Activated T-cell treated with anti-CD3 and anti-CD28 coated beads for 48 hours (primary cell): ENCODE data around the gene CWF19L1.
A peak's percentile ranks its signal among the peaks of the same experiment; 100 is the strongest.
"Not testable (repeated sequence)": the region's sequence is repeated elsewhere in the genome, so short reads cannot be mapped to it uniquely, and the experiment has no call there.

Experiments used
- DNase-seq: peaks from one replicate; pipeline ENCODE4 v3.0.0-alpha.2; 2020; ENCODE audit warnings: low read depth

CWF19L1 gene

DNA sequence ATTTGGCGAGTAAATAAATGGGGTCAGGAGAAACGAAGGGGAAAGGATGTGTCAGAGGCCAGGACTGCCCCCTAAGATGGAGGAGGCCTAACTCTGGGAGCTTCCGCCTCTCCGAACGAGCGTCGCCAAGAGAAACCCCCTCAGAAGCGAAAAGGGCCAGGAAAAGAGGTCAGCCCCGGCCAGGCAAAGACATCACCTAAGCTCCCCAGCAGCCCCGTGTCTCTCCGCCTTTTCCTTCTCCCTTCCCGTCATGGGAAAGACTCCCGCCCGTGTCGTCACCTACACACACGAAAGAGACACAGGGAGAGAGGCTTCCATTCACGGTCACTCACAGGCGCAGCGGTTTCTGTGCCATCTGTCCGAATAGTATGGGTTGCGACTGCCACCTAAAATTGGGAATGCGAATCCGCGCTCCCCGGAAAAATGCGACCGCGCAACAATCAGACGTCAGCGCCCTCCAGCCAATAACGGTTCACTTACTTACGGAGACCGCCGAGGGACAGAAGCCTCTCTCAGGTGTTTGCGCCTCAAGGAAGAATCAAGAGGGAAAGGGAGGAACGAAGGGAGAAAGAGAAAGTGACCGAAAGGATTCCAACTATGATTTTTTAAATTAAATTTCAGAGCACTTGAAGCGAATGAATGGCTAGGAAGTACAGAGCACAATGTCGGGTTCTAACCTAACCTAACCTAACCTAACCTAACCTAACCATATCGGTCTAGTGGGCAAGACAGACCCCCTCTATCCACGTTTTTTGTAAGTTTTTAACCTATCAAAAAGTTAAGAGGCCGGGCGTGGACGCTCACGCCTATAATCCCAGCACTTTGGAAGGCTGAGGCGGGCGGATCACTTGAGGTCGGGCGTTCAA, at the start of gene CWF19L1:
Gene CWF19L1, minus strand, starts transcription at position 400 of the 866 bp plus-strand sequence. Its CDS starts 45 bp downstream, at position 355.
- peak; percentile 65 for DNase-seq

DNA sequence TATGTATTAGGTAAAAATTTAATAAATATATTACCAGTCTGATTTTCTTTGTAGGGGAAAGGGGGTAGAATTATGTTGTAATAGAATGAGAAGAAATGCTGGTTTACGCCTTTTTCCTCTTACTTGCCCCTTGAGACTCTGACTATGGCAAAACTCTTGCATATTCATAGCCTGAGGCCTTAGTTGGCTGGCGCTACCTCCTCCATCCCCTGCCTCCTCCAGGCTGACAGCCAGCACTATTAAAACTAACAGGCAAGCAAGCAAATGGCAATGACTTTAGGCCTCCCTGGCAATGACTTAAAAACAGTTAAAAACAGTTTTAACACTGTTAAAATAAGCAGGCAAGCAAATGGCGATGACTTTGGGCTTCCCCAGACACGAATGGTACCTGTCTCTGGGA, 48.2 kb upstream of the CWF19L1 start:
- no peak for DNase-seq

DNA sequence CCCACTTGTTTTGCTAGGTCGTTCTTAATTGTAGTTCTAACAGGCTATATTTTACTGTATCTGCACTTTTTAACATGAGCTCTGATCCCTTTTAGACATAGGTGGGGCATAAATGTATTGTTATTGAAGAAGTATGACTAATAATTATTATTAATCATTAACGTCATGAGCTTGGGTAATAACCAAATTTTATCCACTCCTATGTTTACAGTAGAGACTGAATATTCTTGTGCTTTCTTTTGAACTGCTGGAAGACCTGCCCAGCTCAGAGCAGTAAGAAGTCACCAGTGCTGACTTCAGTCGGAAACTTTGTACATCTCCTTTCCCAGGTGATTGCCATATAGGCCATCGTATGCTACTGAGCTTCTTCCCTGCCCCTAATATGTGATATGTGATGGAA, 43.9 kb upstream of the CWF19L1 start:
- DNase-seq = no peak

DNA sequence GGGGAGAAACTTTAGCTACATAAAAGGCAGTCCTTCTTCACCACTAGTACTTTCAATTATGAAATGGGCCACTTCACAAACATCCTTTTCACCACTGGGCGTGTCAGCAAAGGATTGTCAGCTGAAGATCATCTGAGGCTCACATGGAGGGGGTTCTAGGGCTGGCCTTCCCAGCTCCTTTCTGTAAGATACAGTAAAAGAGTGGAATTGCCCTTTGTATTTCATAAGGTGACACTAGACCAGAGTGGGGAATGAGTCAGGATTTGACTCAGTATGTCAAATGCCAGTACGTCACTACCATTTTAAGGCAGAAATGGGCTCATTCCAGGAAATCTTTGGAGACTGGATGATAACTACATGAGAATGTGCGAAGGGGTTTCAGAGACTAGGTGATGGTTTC, 40.2 kb upstream of the CWF19L1 start:
- DNase-seq = no peak

DNA sequence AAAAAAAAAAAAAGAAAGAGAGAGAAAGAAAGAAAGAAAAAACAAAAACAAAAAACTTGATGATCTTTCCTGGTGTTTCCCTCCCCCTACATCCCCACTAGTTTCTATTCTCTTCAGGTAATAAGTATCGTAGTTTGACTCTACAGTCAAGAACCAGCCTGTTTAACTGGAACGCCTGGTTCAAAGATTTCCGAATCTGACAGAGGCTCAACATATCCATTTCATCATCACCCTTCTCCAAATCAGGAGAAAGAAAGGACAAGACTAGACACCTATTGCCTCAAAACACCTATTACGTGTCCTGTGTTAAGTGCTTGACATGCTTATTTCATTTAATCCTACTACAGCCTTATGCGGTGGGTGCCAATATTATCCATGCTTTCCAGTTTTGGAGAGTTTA, 39.4 kb upstream of the CWF19L1 start:
- no peak for DNase-seq

DNA sequence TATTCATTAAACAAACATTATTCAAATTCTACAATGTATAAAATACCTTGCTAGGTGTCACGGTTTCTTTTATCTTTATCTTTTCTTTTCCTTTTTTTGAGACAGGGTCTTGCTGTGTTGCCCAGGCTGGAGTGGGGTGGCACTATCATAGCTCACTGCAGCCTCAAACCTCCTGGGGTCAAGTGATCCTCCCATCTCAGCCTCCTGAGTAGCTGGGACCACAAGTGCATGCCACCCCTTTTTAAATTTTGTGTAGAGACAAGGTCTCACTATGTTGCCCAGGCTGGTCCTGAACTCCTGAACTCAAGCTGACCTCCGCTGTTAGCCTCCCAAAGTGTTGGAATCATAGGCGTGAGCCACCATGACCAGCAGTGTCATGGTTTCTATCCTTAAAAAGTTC, 37.0 kb upstream of the CWF19L1 start:
- no peak for DNase-seq

DNA sequence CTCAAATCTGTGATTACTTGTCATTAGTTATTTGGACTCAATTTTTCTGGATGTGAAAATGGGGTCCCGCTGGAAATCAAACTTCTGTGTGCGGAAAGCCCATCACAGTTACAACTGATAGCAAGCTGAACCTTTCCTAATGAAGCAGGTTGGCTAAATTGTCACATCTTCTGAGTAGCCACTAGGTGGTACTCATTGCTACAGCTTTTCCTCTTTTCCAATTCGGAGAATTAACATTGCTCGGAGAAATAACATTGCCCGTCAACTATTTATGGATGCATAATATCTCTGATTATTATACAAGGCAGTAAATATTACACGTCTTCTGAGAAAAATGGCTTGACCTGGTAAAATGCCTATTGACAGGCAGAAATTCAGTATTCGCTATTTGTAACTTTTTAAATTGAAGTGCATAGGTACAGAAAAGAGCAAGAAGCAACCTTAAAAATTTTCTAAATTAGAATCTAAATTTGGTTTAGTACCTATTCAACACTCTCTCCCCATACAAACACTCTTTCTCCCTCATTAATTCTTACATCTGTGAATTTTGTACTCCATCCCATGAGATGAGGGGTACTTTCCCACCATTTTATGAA, 36.4 kb upstream of the CWF19L1 start:
- DNase-seq = no peak

DNA sequence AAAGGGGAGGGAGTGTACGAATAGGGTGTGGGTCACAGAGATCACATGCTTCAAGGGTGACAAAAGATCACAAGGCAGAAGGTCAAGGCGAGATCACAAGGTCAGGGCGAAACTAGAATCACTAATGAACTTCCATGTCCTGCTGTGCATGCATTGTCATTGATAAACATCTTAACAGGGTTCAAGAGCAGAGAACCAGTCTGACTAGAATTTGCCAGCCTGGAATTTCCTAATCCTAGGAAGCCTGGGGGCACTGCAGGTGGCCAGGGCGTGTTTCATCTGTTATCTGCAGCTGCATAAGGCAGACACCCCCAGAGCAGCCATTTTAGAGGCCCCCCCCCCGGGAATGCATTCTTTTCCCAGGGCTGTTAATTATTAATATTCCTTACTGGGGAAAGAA, 33.7 kb upstream of the CWF19L1 start:
- not testable (repeated sequence) for DNase-seq

DNA sequence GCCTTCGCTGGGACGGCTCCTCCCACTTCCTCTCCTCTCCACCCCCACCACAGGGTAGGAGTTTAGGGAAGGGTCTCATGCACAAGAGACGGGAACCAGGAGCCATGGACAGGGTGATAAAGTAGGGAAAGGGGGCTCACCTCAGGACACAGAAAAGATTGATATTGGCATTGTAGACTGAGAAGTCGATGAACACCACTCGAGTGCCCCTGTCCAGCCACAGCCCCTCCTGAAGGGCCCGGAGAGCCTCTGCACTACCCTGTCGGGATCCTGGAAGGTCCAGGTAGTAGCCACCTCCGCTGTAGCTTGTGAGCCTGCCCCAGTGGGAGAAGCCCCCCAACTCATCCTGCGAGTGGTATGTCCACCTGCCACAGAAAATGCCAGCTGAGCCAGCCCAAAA, 29.8 kb upstream of the CWF19L1 start:
- no peak for DNase-seq

DNA sequence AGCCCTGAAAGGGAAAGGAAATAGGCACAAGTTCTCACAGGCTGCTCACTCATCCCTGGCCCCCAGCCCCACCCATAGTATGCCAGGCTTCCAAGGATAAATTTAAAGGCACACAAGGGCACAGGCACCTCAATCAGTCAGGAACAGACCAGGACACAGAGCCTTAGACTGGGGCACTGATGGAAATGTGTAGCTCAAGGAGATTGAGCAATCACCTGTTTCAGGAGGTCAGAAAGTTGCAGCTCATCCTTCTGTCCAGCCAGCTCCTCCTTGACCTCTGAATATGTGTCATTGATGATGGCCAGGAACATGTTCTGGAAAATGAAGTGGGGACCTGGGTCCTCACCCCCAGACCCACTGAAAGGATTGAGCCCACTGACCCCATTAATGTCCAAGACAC, 25.6 kb upstream of the CWF19L1 start:
- no peak for DNase-seq

DNA sequence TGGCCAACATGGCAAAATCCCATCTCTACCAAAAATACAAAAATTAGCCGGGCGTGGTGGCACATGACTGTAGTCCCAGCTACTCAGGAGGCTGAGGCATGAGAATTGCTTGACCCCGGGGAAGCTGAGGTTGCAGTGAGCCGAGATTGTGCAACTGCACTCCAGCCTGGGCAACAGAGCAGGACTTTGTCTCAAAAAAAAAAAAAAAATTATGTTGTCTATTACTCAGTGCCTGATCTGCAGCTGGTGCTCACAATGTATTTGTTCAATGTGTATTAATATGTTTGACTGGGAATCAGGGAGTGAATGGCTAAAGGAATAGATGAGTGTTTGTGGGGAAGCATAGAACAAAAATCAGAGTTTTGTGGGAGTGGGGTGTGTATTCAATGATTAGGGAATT, 24.9 kb upstream of the CWF19L1 start:
- DNase-seq = not testable (repeated sequence)

DNA sequence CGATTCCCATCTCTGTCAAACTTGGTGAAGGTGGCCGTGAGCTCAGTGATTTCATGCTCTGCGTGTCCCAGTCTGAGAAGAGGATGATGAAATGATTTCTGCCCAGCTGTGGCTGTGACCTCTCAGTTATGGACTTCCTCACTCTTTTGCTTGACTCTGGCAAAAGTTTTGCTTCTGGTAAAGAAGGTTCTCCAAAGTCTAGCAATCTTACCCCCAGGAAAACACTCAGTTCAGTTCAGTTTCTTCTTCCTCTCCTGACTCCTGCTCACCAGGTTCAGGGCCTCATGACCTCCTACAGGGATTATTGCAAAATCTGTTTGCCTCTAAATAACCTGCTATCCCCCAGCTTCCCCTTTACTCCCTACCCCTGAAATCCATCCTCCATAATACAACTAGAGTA, 23.9 kb upstream of the CWF19L1 start:
- no peak for DNase-seq

DNA sequence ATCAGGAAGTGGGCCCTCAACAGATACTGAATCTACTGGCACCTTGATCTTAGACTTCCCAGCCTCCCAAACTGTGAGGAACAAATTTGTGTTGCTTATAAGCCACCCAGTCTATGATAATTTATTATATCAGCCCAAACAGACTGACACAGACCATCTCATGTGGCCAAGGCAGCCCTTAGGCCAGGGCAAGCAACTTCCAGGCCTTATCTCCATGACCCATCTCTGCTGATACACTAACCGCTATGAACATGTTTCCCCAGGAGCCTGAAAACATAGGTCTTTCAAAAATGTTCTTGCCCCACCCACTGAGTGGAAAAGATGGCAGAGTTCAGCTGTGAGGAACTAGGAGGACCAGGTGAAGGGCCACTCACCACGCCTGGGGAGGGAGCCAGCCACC, 22.2 kb upstream of the CWF19L1 start:
- DNase-seq = no peak

DNA sequence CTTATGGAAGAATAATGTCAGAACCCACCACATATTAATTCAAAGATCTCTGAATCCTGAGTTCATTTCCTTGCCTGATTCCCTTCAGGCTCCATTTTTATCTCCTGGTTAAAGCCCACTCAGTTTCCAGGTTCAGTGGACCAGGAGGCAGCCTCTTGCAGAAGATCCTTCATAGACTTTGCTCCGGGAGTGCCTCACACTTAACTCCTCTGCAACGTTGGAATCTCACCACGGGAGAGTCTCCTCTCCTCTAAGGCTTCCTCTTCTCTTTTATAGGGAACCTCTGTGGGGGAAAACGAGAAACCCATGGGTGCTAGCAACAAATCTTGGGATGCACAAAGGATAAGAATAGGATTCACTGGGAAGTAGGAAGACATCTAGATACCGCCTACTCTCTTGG, 20.8 kb upstream of the CWF19L1 start:
- no peak for DNase-seq

DNA sequence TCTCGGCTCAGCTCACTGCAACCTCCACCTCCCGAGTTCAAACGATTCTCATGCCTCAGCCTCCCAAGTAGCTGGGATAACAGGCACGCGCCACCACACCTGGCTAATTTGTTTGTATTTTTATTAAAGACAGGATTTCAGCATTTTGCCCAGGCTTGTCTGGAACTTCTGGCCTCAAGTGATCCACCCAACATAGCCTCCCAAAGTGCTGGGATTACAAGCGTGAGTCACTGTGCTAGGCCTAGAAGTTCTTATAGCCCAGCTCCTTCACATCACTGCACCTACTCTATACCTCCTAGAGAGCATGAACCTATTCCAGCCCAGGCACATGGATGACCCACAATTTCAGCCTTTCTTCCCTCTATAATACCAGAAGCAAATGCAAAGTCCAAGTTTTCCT, 20.3 kb upstream of the CWF19L1 start:
- no peak for DNase-seq

DNA sequence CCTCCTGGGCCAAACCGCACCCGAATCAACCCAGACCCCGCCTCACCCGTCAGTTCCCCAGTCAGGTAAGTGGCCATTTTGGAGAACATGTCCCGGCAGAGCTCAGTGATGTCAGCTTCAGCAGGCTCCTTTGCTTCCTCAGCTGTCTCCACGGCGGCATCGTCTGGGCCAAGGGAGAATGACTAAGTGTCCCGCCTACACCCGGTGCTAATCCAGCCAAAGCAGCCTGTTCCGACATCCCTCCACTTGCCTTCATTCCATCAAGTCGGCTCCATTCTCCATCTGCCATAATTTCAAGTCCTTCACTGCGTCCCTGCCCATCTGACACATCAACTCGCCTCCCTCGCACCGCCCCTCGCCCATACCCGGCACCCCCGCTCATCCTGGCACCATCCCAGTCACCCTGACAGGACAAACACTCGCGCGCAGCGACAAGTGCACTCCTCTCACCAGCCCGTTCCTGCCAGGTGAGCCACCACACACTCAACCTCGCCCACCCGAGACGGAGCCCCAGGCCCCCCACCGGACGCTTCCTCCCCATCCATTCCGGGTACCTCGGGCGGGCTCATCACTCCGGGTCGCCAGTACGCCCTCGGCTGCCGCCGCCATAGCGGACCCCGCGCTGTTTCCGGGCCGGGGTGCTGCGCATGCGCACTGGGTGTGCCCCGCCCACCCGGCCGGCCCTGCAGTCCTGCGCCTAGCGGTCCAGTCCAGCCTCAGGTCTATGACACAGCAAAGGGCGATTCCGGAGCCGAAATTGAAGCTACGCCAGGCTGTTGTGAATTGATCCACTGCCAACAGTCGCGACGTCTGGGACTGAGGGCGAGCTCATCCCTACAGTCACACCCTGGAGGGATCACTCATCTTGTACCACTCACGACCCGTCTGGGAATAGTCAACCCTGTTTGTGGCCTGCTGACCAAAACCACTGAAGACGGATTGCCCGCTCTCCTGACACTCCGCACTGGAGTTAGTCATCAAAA, 18.9 kb upstream of the CWF19L1 start, which contains the start of gene BLOC1S2:
Gene BLOC1S2, minus strand, starts transcription at position 630 of the 983 bp plus-strand sequence. Its CDS starts 21 bp downstream, at position 609.
- DNase-seq = peak; percentile 87

DNA sequence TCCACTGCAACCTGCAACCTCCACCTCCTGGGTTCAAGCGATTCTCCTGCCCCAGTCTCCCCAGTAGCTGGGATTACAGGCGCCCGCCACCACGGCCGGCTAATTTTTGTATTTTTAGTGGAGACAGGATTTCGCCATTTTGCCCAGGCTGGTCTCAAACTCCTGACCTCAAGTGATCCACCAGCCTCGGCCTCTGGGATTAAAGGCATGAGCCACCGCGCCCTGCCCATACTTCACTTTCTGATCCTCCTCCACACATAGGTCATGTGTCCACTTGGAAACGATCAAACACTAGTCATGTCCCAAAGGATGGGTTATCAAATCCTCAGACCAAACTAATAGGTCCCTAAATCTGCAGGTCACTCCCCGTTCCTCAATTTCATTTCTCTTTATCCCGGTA, 17.9 kb upstream of the CWF19L1 start:
- DNase-seq = not testable (repeated sequence)

DNA sequence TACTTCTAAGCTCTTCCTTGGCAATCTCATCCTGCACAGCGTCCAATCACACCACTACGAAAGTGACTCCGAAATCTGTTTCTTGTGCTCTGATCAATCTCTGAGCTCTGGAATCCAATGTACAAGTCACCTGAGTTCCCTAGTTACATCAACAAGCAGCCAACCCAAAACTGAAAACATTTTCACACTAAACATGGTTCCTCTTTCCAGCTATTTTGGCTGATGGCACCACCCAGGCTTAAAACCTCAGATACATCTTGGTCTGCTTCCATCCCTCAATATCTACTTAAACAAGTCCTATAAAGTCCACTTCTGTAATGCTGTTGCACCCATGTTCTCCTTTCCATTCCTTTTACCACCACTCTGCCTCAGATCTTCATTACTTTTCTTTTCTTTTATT, 15.5 kb upstream of the CWF19L1 start:
- no peak for DNase-seq

DNA sequence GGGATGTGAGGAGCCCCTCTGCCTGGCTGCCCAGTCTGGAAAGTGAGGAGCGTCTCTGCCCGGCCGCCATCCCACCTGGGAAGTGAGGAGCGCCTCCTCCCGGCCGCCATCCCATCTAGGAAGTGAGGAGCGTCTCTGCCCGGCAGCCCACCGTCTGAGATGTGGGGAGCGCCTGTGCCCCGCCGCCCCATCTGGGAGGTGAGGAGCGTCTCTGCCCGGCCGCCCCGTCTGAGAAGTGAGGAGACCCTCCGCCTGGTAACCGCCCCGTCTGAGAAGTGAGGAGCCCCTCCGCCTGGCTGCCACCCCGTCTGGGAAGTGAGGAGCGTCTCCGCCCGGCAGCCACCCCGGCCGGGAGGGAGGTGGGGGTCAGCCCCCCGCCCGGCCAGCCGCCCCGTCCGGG, 9.5 kb upstream of the CWF19L1 start:
- DNase-seq = not testable (repeated sequence)

DNA sequence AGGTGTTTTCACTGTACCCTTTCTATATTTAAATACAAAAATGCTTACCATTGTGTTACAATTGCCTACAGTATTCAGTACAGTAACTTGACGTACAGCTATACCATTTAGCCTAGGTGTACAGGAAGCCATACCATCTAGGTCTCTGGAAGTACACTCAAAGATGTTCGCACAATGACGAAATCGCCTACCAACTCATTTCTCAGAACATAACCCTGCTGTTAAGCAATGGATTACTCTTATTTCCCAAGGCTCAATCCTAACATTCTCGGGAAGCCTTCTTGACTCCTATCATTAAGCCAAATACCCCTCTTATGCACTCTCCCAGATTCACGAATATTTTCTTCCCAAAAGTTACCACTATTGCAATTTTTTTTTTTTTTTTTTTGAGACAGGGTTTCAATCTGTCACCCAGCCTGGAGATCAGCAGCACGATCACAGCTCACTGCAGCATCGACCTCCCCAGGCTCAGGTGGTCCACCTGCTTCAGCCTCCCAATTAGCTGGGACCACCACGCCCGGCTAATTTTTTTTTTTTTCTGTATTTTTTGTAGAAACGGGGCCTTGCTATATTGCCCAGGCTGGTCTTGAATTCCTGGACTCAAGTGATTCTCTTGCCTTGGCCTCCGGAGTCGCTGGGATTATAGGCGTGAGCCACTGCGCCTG, 1.5 kb downstream of the CWF19L1 start:
- DNase-seq = no peak

DNA sequence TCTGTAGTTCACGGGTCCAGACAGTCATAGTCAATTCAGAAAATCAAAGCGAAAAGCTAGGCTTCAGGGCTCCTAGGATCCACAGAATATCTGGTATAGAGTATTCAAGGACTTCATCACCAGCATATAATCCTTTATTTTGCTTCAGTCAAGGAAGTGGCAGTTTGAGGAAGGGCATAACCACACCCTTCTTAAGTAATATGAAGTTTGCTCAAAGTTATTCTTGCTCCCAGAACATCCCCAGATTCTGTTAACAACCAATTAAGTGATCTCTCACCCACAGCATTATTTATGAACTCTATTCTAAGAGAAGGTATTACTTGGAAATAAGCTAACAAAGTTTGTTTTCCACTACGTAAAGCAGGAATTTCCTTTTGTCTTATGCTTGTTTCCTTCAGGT, 13.2 kb downstream of the CWF19L1 start:
- no peak for DNase-seq

DNA sequence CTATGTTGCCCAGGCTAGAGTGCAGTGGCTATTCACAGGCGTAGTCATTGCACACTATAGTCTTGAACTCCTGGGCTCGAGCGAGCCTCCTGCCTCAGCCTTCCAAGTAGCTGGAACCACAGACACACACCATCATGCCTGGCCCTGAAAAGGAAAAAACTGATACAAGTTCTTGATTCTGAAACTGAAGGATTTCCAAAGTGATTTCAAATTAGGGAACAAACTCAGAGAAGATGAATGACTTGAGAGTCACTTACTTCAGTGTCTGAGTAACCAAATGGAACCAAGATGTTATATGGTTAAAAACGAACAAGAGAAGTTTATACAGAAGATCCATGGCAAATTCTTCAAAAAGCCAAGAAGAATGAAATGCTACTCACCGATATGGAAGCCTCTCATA, 14.4 kb downstream of the CWF19L1 start:
- DNase-seq = no peak
